Measurements from ENCODE around the gene ATXN7L1.

GRCh38 chr7:105599551-105599950, 276.8 kb downstream of the ATXN7L1 start:
- no peak for TF ChIP-seq CTCF (IDR thresholded peaks at IDR 0.05)
- TF ChIP-seq POLR2A (IDR thresholded peaks at IDR 0.05): no peak

Measured in Peyer's patch (tissue), 4 donors.